Left lung (tissue), 10 donors: Measurements from ENCODE around the gene WBP2. TPM values are rescaled to one million over a fixed set of nuclear protein-coding genes. Genes with fewer than 3 reads are reported as not detected.

Experiments
- ATAC-seq: fragments of 200-7000 bp; cut with Tn5 transposase; one replicate; pipeline ENCODE4 v1.9.1; 2020; ENCODE audit warnings: moderate library complexity
- DNase-seq, 4 donors: peaks; one replicate each; pipeline ENCODE4 v3.0.0-alpha.2; 2013 to 2020
- H3K27ac ChIP-seq, 2 donors: fragments of 200-600 bp; sonication (generic) in 1 of 2; one replicate each; pipeline versions ENCODE4 v1.5.0 to v1.8.0; 2020 to 2021
- H3K27me3 ChIP-seq, 2 donors: fragments of 200-600 bp; sonication (generic) in 1 of 2; one replicate each; pipeline versions ENCODE4 v1.5.0 to v1.8.0; 2020 to 2021
- H3K36me3 ChIP-seq, 2 donors: fragments of 200-600 bp; sonication (generic) in 1 of 2; one replicate each; pipeline versions ENCODE4 v1.5.0 to v1.8.0; 2020 to 2021
- H3K4me1 ChIP-seq, 2 donors: fragments of 200-600 bp; one replicate each; pipeline ENCODE4 v1.8.0; 2021
- H3K4me3 ChIP-seq, 2 donors: fragments of 200-600 bp; sonication (generic) in 1 of 2; one replicate each; pipeline versions ENCODE4 v1.5.0 to v1.8.0; 2020 to 2021; ENCODE audit warnings: mild to moderate bottlenecking in 1 of 2
- H3K9me3 ChIP-seq, 2 donors: fragments of 200-600 bp; sonication (generic) in 1 of 2; one replicate each; pipeline versions ENCODE4 v1.5.0 to v1.8.0; 2020 to 2021
- CTCF ChIP-seq, 2 donors: fragments of 200-600 bp; sonication (generic) in 1 of 2; IDR thresholded peaks; one replicate each; pipeline versions ENCODE4 v1.5.0 to v1.8.0; 2021; ENCODE audit warnings: antibody characterized with exemption in 2 of 2
- intact Hi-C, 2 donors: fragments of 100-400 bp; cut with DNase I; formaldehyde crosslinking; loops; one replicate each; pipeline versions ENCODE4 v1.11.2 to v1.14.2; 2022
- polyA plus RNA-seq, 6 donors: library from polyadenylated mRNA; unstranded; fragments of 120-200 nt; gene quantifications; one replicate each; pipeline ENCODE4 v1.2.1, GENCODE V29; 2013; ENCODE audit not compliant: insufficient read length in 6 of 6
- total RNA-seq, 2 donors: library from RNA; stranded (reverse); fragmentation: NEBNext Ultra II Directional; extraction: Animal tissue kit (Norgen Biotek cat#: 25700); gene quantifications; one replicate each; pipeline ENCODE4 v1.2.1, GENCODE V29; 2021
- donor health status: DM: no; HTN: yes; CAD: no.
- donor health status: DM: no; HTN: no; CAD: no.

WBP2 gene
- total and polyA plus RNA-seq, 8 donors: 64.1 to 132 (median 75.6) TPM

GRCh38 chr17:75822800-75823166 is 32.4 kb downstream of the WBP2 start:
- TF ChIP-seq CTCF (IDR thresholded peaks at IDR 0.05): no peak
- Histone ChIP-seq H3K36me3 (peaks cover 0 to 100% of the 10 kb centered on the region in 2 donors), H3K9me3 (no peaks in the 10 kb centered on the region), H3K4me1 (peaks cover 7% of the 10 kb centered on the region in 2 donors), H3K27me3 (no peaks in the 10 kb centered on the region), H3K4me3 (no peak overlapping the region), H3K27ac (no peak overlapping the region)
- peak in 1 of 4 donors; percentile 20 for DNase-seq
- intact Hi-C loops: no loop called here
- no peak for ATAC-seq

- H3K27ac ChIP-seq: no peak overlapping the region
- intact Hi-C loops: no loop called here
- ATAC-seq (peak; percentile 12), DNase-seq (peak in 3 of 4 donors; percentile 35 to 70 (median 49))
- TF ChIP-seq CTCF (IDR thresholded peaks at IDR 0.05): no peak
- peaks cover 2 to 3% of the 10 kb centered on the region in 2 donors for H3K4me1 ChIP-seq
- no peak overlapping the region for H3K4me3 ChIP-seq
- H3K9me3 ChIP-seq: no peaks in the 10 kb centered on the region
- no peaks in the 10 kb centered on the region for H3K27me3 ChIP-seq
- H3K36me3 ChIP-seq: peaks cover 0 to 100% of the 10 kb centered on the region in 2 donors
Measured at GRCh38 chr17:75822119-75822799, 32.9 kb downstream of the WBP2 start.

GRCh38 chr17:75821552-75821951 is 33.6 kb downstream of the WBP2 start:
- no peaks in the 10 kb centered on the region for H3K9me3 ChIP-seq
- DNase-seq (peak in 1 of 4 donors; percentile 76), ATAC-seq (no peak)
- intact Hi-C loops: no loop called here
- H3K27ac ChIP-seq: no peak overlapping the region
- H3K4me3 ChIP-seq: no peak overlapping the region
- TF ChIP-seq CTCF (IDR thresholded peaks at IDR 0.05): no peak
- no peaks in the 10 kb centered on the region for H3K4me1 ChIP-seq
- no peaks in the 10 kb centered on the region for H3K27me3 ChIP-seq
- H3K36me3 ChIP-seq: peaks cover 0 to 100% of the 10 kb centered on the region in 2 donors

GRCh38 chr17:75820094-75821080 is 34.7 kb downstream of the WBP2 start:
- H3K36me3 ChIP-seq: peaks cover 0 to 98% of the 10 kb centered on the region in 2 donors
- intact Hi-C loops: no loop called here
- no peaks in the 10 kb centered on the region for H3K27me3 ChIP-seq
- no peak for TF ChIP-seq CTCF (IDR thresholded peaks at IDR 0.05)
- no peaks in the 10 kb centered on the region for H3K4me1 ChIP-seq
- H3K4me3 ChIP-seq: no peak overlapping the region
- no peak for DNase-seq
- H3K9me3 ChIP-seq: no peaks in the 10 kb centered on the region
- ATAC-seq: no peak
- H3K27ac ChIP-seq: no peak overlapping the region

GRCh38 chr17:75819678-75820077 is 35.5 kb downstream of the WBP2 start:
- Histone ChIP-seq H3K36me3 (peaks cover 0 to 98% of the 10 kb centered on the region in 2 donors), H3K4me1 (no peaks in the 10 kb centered on the region), H3K9me3 (no peaks in the 10 kb centered on the region), H3K27ac (no peak overlapping the region), H3K27me3 (no peaks in the 10 kb centered on the region), H3K4me3 (no peak overlapping the region)
- intact Hi-C loops: no loop called here
- ATAC-seq (no peak), DNase-seq (peak in 1 of 4 donors; percentile 69)
- TF ChIP-seq CTCF (IDR thresholded peaks at IDR 0.05): no peak
